Endometrial microvascular endothelial cells (primary cell): ENCODE data around the gene ZBTB45. TPM values are rescaled to one million over a fixed set of nuclear protein-coding genes. Genes with fewer than 3 reads are reported as not detected.
"Not testable (repeated sequence)": the region's sequence is repeated elsewhere in the genome, so short reads cannot be mapped to it uniquely, and the experiment has no call there.

ENCODE experiments used
- in situ Hi-C: cut with HindIII; loops from 2 replicates; pipeline ENCODE4 v1.10.0; 2017; ENCODE audit warnings: low sequenced_read_pairs, low pct_unique_long_range_greater_than_20kb; ENCODE audit errors: inconsistent ontology term
- total RNA-seq: library from RNA; depleted of rRNA; stranded (reverse); fragments of >200 nt; gene quantifications from one replicate; pipeline ENCODE4 v1.2.3, GENCODE V29; 2015; ENCODE audit errors: inconsistent ontology term

ZBTB45 gene
- total RNA-seq, 1 donor from 2014 or later = 10.3 TPM

GRCh38 chr19:58543826-58544590 is 24.4 kb upstream of the ZBTB45 start, which contains the start of gene TRIM28:
Gene TRIM28, plus strand, starts transcription at chr19:58544064. Its CDS starts 694 bp downstream, at chr19:58544758.
- in situ Hi-C loops = no loop called here

- in situ Hi-C loops = not testable (repeated sequence)
These were observed 23.2 kb upstream of the ZBTB45 start for GRCh38 chr19:58542641-58543372.

GRCh38 chr19:58539169-58539559 is 19.6 kb upstream of the ZBTB45 start:
- in situ Hi-C loops = not testable (repeated sequence)

GRCh38 chr19:58538257-58539168 is 18.9 kb upstream of the ZBTB45 start:
- in situ Hi-C loops = no loop called here

DNA sequence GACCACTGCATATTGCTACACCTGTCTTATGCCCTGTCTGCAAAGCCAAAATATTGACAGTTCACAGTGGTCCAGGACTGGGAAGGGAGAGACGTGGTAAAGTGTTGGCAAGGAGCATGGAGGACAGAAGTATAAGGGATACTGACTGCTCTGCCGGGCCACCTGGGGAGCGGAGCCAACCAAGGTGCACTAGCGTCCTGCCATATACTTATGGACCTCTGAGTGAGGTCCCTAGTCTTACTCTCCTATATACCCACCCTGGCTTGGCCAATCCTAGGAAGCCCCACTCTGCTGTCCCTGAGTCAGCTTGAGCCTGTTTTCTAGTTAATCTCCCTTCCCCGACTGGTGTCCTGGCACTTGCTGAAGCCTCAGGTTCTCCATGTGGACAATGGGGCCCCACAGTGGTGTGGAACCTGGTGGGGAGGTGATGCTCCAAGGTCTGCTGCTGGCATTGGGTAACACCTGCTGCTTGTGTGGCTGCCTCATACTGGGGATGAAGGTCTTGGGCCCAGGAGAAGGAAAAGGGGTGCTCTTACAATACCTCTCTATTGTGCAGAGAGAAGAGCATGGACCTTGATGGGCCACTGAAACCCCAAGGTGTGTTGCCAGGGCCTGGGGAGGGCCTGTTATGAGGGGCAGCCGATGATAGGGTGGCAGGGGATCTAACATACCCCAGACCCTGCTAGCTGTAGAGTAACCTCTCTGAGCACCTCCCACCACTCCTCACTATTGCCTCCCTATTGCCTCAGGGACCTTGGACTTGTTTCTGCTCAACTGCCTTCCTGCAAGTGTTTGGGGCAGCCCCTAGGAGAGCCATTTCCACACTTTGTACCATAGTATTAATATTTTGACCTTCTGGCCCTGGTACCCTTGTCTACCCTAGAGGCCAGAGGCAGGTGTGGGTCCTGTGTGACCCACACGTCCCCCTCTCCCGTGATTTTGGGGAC is 17.5 kb upstream of the ZBTB45 start:
- in situ Hi-C loops = no loop called here

DNA sequence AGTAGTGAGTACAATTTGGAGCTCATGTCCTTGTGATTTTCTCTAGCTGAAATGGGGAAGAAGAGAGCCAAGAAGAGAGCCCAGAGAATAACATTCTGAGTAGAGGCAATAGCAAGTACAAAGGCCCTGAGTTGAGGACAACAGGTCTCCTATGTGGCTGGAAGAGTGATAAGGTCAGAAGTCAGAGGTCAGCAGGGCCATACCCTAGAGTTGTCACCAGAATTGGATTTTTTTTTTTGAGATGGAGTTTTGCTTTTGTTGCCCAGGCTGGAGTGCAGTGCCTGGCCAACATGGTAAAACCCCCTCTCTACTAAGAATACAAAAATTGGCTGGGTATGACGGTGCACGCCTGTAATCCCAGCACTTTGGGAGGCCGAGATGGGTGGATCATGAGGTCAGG is 16.2 kb upstream of the ZBTB45 start:
- in situ Hi-C loops = no loop called here

- in situ Hi-C loops = no loop called here
These were observed 11.6 kb upstream of the ZBTB45 start for GRCh38 chr19:58531034-58531840.

GRCh38 chr19:58529405-58529804 is 9.8 kb upstream of the ZBTB45 start:
- in situ Hi-C loops = no loop called here

DNA sequence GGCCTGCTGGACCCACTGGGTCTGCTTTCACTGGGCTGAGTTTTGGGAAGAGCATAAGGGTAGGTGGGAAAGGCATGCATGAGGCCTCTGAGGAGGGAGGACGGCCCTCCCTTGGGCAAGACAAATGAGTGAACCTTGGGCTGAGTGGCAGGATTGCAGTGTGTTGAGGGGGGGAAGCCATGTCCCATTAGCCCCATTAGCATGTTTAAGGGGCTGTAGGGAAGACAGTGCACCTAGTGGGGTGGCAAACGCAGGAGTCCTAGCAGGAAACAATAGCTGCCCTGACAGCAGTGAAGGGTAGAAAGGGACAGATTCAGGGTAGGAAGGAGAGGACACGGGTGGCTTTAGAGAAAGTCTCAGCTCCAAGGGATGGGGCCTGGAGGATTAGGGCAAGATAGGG is 3.1 kb upstream of the ZBTB45 start:
- in situ Hi-C loops = no loop called here

- in situ Hi-C loops = no loop called here
These were observed 2.0 kb upstream of the ZBTB45 start for GRCh38 chr19:58521651-58522050.

GRCh38 chr19:58520257-58520599 is 618 bp upstream of the ZBTB45 start:
- in situ Hi-C loops = no loop called here

DNA sequence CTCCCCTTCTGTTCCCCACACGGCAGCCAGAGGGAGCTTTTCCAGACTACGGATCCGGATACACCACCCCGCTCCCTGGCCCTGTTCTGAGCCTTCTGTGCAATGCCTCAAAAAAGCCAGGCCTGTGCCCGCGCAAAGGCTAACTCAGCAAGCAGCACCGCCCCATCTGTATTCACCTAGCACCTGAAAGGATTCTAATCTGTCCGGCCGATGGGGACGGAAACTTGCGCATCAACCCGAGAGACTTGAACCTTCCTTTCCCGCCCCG is 589 bp downstream of the ZBTB45 start:
- in situ Hi-C loops = no loop called here

DNA sequence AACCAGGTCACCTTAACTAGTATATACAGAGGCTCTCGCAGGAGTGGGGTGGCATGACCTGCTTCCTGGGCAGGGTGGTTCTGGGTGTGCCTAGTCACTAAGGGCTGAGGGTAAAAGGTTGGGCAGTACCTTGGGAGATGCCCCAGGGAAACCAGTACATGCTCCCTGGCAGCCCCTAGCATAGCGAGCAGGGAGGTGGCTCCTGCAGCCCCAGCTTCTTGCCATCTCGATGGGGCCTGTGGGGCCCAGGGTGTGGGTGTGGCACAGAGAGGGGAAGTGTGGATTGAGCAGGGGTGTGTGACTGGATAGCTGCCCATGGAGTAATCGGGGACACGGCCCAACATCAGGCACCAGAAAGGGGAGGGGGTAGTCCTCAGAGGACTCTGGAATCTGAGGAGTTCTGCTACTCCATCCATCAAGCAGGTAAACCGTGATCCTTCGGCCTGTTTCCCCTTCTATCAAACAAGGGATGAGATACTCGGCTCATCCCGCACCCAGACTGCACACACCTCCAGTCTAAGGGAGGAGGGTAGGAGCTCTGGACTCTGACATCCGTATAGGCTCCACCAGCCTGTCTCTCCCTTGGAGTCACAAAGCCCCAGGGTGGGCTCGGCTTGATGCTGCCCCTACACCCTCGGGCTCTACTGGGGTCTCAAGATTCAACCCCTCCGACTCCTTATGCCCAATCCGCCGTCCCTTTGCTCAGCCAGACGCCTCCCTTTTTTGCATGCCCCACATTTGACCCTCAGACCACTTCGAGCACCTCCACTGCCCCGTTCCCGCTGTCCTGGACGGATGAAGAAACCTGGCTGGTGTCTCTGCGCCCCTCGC is 1.1 kb downstream of the ZBTB45 start:
- in situ Hi-C loops = no loop called here

- in situ Hi-C loops = no loop called here
These were observed 2.4 kb downstream of the ZBTB45 start for GRCh38 chr19:58516964-58517833.

- in situ Hi-C loops = no loop called here
These were observed 3.3 kb downstream of the ZBTB45 start for GRCh38 chr19:58516246-58516836.

DNA sequence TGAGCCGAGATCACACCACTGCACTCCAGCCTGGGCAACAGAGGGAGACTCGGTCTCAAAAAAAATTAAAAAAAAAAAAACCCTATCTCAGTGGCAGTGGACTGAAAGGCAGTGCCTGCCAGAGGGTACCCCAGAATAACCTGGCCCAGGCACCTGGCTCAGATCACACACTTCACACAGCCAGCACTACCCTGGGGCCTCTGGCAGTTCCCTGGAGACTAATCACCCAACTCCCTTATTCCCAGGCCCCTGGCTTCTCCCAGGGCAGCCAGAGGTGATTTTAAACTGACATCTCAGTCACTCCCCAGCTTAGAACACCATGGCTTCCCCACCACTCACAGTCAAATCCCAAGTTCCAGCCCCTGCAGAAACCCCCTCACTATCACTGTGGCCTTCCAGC is 4.4 kb downstream of the ZBTB45 start:
- in situ Hi-C loops = no loop called here
